Measurements from ENCODE around the gene TPO. TPM values are rescaled to one million over a fixed set of nuclear protein-coding genes. Genes with fewer than 3 reads are reported as not detected.

TPO gene
- total RNA-seq, 1 experiment from 2014 or later: not detected

GRCh38 chr2:1540481-1540880 is 127.2 kb downstream of the TPO start:
- no peak for ATAC-seq
- H3K4me3 ChIP-seq (ENCODE audit: low read depth in 2 of 2, low read length in 2 of 2): no peak overlapping the region
- H3K9me3 ChIP-seq (ENCODE audit: control insufficient read depth, insufficient read depth, low read depth, low read length): no peaks in the 10 kb centered on the region
- H3K4me1 ChIP-seq (ENCODE audit: control insufficient read depth, insufficient read depth, low read length): no peaks in the 10 kb centered on the region
- no peak overlapping the region for H3K27ac ChIP-seq (ENCODE audit: low read length)
- CTCF ChIA-PET: no interaction called here
- POLR2A ChIA-PET: no interaction called here
- H3K36me3 ChIP-seq (ENCODE audit: control insufficient read depth, insufficient read depth, low read length): no peaks in the 10 kb centered on the region
- BruUV-seq (replicated peaks): no TSS peak
- in situ Hi-C loops (cut with HindIII; ENCODE audit: low pct_unique_long_range_greater_than_20kb, low sequenced_read_pairs): no loop called here
- intact Hi-C loops (cut with micrococcal nuclease; ENCODE audit: unreplicated experiment): loop anchor here (5.0 kb wide), 1 partner anchor 688 kb away; no protein-coding TSS in a partner anchor
- TF ChIP-seq POLR2AphosphoS5 (IDR thresholded peaks at IDR 0.05; ENCODE audit: low read depth, low read length) (no peak), TCF7L2 (IDR thresholded peaks at IDR 0.05; ENCODE audit: low read depth, low read length) (no peak), REST (IDR thresholded peaks at IDR 0.05; ENCODE audit: insufficient read depth in 1 of 2, low read depth in 2 of 2, low read length in 1 of 2) (no peak), SIN3A (IDR thresholded peaks at IDR 0.05; ENCODE audit: borderline replicate concordance, insufficient read depth, low read depth, low read length) (no peak)
- TF ChIP-seq, protein P1, sequence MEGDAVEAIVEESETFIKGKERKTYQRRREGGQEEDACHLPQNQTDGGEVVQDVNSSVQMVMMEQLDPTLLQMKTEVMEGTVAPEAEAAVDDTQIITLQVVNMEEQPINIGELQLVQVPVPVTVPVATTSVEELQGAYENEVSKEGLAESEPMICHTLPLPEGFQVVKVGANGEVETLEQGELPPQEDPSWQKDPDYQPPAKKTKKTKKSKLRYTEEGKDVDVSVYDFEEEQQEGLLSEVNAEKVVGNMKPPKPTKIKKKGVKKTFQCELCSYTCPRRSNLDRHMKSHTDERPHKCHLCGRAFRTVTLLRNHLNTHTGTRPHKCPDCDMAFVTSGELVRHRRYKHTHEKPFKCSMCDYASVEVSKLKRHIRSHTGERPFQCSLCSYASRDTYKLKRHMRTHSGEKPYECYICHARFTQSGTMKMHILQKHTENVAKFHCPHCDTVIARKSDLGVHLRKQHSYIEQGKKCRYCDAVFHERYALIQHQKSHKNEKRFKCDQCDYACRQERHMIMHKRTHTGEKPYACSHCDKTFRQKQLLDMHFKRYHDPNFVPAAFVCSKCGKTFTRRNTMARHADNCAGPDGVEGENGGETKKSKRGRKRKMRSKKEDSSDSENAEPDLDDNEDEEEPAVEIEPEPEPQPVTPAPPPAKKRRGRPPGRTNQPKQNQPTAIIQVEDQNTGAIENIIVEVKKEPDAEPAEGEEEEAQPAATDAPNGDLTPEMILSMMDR (IDR thresholded peaks at IDR 0.05): no peak
- no peak for DNase-seq (ENCODE audit: low read depth, low spot score)
- no peaks in the 10 kb centered on the region for H3K27me3 ChIP-seq (ENCODE audit: control insufficient read depth, insufficient read depth, low read length)

DNA sequence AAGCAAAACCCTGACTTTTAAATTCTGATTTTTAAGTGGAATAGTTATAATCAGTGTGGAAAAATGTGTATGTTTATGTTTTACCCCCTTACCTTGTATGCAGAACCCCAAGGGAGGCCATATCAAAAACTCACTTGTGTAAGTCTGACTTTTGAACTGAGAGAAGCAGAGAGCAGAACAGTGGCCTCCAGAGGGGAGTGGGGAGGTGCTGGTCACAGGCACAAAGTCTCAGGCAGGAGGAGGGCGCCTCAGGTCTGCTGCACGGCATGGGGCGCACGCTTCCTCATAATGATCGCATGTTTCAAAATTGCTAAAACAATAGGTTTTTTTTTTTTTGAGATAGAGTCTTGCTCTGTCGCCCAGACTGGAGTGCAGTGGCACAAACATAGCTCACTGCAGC is 127.8 kb downstream of the TPO start:
- intact Hi-C loops (cut with micrococcal nuclease; ENCODE audit: unreplicated experiment): loop anchor here (5.0 kb wide), 1 partner anchor 689 kb away; no protein-coding TSS in a partner anchor
- Histone ChIP-seq H3K9me3 (ENCODE audit: control insufficient read depth, insufficient read depth, low read depth, low read length) (no peaks in the 10 kb centered on the region), H3K27ac (ENCODE audit: low read length) (no peak overlapping the region), H3K4me3 (ENCODE audit: low read depth in 2 of 2, low read length in 2 of 2) (no peak overlapping the region), H3K36me3 (ENCODE audit: control insufficient read depth, insufficient read depth, low read length) (no peaks in the 10 kb centered on the region), H3K4me1 (ENCODE audit: control insufficient read depth, insufficient read depth, low read length) (peaks cover 5% of the 10 kb centered on the region), H3K27me3 (ENCODE audit: control insufficient read depth, insufficient read depth, low read length) (no peaks in the 10 kb centered on the region)
- DNase-seq (ENCODE audit: low read depth, low spot score): no peak
- no peak for TF ChIP-seq REST (IDR thresholded peaks at IDR 0.05; ENCODE audit: insufficient read depth in 1 of 2, low read depth in 2 of 2, low read length in 1 of 2)
- no peak for TF ChIP-seq SIN3A (IDR thresholded peaks at IDR 0.05; ENCODE audit: borderline replicate concordance, insufficient read depth, low read depth, low read length)
- TF ChIP-seq, protein P1 (IDR thresholded peaks at IDR 0.05): no peak
- no peak for TF ChIP-seq POLR2AphosphoS5 (IDR thresholded peaks at IDR 0.05; ENCODE audit: low read depth, low read length)
- TF ChIP-seq TCF7L2 (IDR thresholded peaks at IDR 0.05; ENCODE audit: low read depth, low read length): no peak
- ChIA-PET POLR2A (no interaction called here), CTCF (no interaction called here)
- no peak for ATAC-seq
- in situ Hi-C loops (cut with HindIII; ENCODE audit: low pct_unique_long_range_greater_than_20kb, low sequenced_read_pairs): no loop called here
- BruUV-seq (replicated peaks): no TSS peak

All from Panc1 (cell line).